Measurements from ENCODE around the gene TOP1. TPM values are rescaled to one million over a fixed set of nuclear protein-coding genes. Genes with fewer than 3 reads are reported as not detected.
"Not testable (repeated sequence)": the region's sequence is repeated elsewhere in the genome, so short reads cannot be mapped to it uniquely, and the experiment has no call there.

Gene TOP1
- total RNA-seq, 1 donor from 2014 or later = 84.6 TPM

GRCh38 chr20:41110012-41110411 is 81.4 kb downstream of the TOP1 start:
- DNase-seq (ENCODE audit: extremely low spot score, unreplicated experiment) = no peak
- Mint-ChIP-seq H3K36me3 (peaks cover 52% of the 10 kb centered on the region), H3K9me3 (no peaks in the 10 kb centered on the region), H3K4me3 (no peak overlapping the region), H3K27me3 (no peaks in the 10 kb centered on the region), H3K27ac (peak overlapping the region; percentile 72), H3K4me1 (ENCODE audit: unreplicated experiment) (no peaks in the 10 kb centered on the region)
- TF ChIP-seq, protein P1, sequence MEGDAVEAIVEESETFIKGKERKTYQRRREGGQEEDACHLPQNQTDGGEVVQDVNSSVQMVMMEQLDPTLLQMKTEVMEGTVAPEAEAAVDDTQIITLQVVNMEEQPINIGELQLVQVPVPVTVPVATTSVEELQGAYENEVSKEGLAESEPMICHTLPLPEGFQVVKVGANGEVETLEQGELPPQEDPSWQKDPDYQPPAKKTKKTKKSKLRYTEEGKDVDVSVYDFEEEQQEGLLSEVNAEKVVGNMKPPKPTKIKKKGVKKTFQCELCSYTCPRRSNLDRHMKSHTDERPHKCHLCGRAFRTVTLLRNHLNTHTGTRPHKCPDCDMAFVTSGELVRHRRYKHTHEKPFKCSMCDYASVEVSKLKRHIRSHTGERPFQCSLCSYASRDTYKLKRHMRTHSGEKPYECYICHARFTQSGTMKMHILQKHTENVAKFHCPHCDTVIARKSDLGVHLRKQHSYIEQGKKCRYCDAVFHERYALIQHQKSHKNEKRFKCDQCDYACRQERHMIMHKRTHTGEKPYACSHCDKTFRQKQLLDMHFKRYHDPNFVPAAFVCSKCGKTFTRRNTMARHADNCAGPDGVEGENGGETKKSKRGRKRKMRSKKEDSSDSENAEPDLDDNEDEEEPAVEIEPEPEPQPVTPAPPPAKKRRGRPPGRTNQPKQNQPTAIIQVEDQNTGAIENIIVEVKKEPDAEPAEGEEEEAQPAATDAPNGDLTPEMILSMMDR (conservative IDR thresholded peaks at IDR 0.05) = no peak

GRCh38 chr20:41110930-41111577 is 82.4 kb downstream of the TOP1 start:
- H3K36me3 Mint-ChIP-seq = peaks cover 57% of the 10 kb centered on the region
- no peaks in the 10 kb centered on the region for H3K4me1 Mint-ChIP-seq (ENCODE audit: unreplicated experiment)
- no peaks in the 10 kb centered on the region for H3K9me3 Mint-ChIP-seq
- no peak for DNase-seq (ENCODE audit: extremely low spot score, unreplicated experiment)
- TF ChIP-seq, protein P1 (conservative IDR thresholded peaks at IDR 0.05) = no peak
- H3K27me3 Mint-ChIP-seq = no peaks in the 10 kb centered on the region
- peak overlapping the region; percentile 72 for H3K27ac Mint-ChIP-seq
- H3K4me3 Mint-ChIP-seq = no peak overlapping the region

GRCh38 chr20:41111578-41111951 is 82.9 kb downstream of the TOP1 start:
- Mint-ChIP-seq H3K36me3 (peaks cover 59% of the 10 kb centered on the region), H3K4me1 (ENCODE audit: unreplicated experiment) (no peaks in the 10 kb centered on the region), H3K27me3 (no peaks in the 10 kb centered on the region), H3K9me3 (no peaks in the 10 kb centered on the region), H3K4me3 (no peak overlapping the region), H3K27ac (no peak overlapping the region)
- DNase-seq (ENCODE audit: extremely low spot score, unreplicated experiment) = no peak
- TF ChIP-seq, protein P1 (conservative IDR thresholded peaks at IDR 0.05) = no peak

GRCh38 chr20:41116282-41116956 is 87.8 kb downstream of the TOP1 start:
- DNase-seq (ENCODE audit: extremely low spot score, unreplicated experiment) = no peak
- H3K9me3 Mint-ChIP-seq = no peaks in the 10 kb centered on the region
- peaks cover 48% of the 10 kb centered on the region for H3K36me3 Mint-ChIP-seq
- no peaks in the 10 kb centered on the region for H3K27me3 Mint-ChIP-seq
- H3K27ac Mint-ChIP-seq = peak overlapping the region; percentile 4
- H3K4me3 Mint-ChIP-seq = no peak overlapping the region
- no peaks in the 10 kb centered on the region for H3K4me1 Mint-ChIP-seq (ENCODE audit: unreplicated experiment)
- TF ChIP-seq, protein P1 (conservative IDR thresholded peaks at IDR 0.05) = no peak

DNA sequence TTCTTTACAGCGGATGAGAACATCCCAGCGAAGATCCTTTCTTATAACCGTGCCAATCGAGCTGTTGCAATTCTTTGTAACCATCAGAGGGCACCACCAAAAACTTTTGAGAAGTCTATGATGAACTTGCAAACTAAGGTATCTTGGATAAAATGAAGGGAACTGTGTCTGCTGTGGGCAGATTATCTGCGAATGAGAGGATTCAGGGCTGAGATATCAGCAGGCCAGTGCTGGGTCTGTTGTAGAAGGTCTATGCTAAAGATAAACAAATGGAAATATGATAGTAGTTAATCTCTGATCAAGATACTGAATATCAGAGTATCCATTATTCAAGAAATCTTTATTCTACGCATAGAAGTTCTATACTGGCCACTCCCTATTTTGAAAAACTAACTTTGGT is 89.5 kb downstream of the TOP1 start:
- TF ChIP-seq, protein P1 (conservative IDR thresholded peaks at IDR 0.05) = peak; percentile 20
- not testable (repeated sequence) for H3K4me1 Mint-ChIP-seq (ENCODE audit: unreplicated experiment); H3K4me3 Mint-ChIP-seq; H3K27me3 Mint-ChIP-seq; DNase-seq (ENCODE audit: extremely low spot score, unreplicated experiment); H3K27ac Mint-ChIP-seq; H3K9me3 Mint-ChIP-seq
- H3K36me3 Mint-ChIP-seq = peaks cover 43% of the 10 kb centered on the region

Measured in type B pancreatic cell (in vitro differentiated cells).